Omental fat pad (tissue), 4 donors: ENCODE measurements around the gene CD3G. TPM values are rescaled to one million over a fixed set of nuclear protein-coding genes. Genes with fewer than 3 reads are reported as not detected.

ENCODE experiments used
- ATAC-seq: fragments of 150-250 bp; one replicate; pipeline ENCODE4 v1.9.1; 2016; ENCODE audit warnings: mild to moderate bottlenecking, moderate library complexity; ENCODE audit not compliant: low FRiP score
- DNase-seq: peaks from one replicate; pipeline ENCODE4 v3.0.0-alpha.2; 2019; ENCODE audit warnings: low spot score
- CTCF ChIP-seq, 3 donors: fragments of 450-650 bp; IDR thresholded peaks; one replicate each; pipeline ENCODE4 v1.5.1; 2016 to 2017; ENCODE audit warnings: antibody characterized with exemption in 3 of 3, mild to moderate bottlenecking in 3 of 3, moderate library complexity in 2 of 3
- total RNA-seq, 4 donors: library from RNA; depleted of rRNA; stranded (reverse); fragments of >200 nt; gene quantifications; one replicate each; pipeline ENCODE4 v1.1.0, GENCODE V29; 2016

CD3G gene
- total RNA-seq, 4 donors from 2014 or later: 1.0 to 2.1 (median 1.6) TPM

GRCh38 chr11:118313242-118313641 is 30.9 kb upstream of the CD3G start:
- ATAC-seq (no peak), DNase-seq (no peak)
- TF ChIP-seq CTCF (IDR thresholded peaks at IDR 0.05): no peak

- DNase-seq: no peak
- ATAC-seq: no peak
- no peak for TF ChIP-seq CTCF (IDR thresholded peaks at IDR 0.05)
Observed at GRCh38 chr11:118314988-118315411, 29.1 kb upstream of the CD3G start.

- no peak for ATAC-seq
- no peak for TF ChIP-seq CTCF (IDR thresholded peaks at IDR 0.05)
- DNase-seq: no peak
Observed at GRCh38 chr11:118318124-118318523, 26.0 kb upstream of the CD3G start.

- no peak for TF ChIP-seq CTCF (IDR thresholded peaks at IDR 0.05)
- DNase-seq (no peak), ATAC-seq (no peak)
Observed at GRCh38 chr11:118318581-118319336, 25.4 kb upstream of the CD3G start.

- no peak for TF ChIP-seq CTCF (IDR thresholded peaks at IDR 0.05)
- DNase-seq (no peak), ATAC-seq (no peak)
Observed at GRCh38 chr11:118319337-118319707, 24.8 kb upstream of the CD3G start.

GRCh38 chr11:118320515-118320914 is 23.6 kb upstream of the CD3G start:
- TF ChIP-seq CTCF (IDR thresholded peaks at IDR 0.05): no peak
- DNase-seq: no peak

GRCh38 chr11:118321386-118322082 is 22.6 kb upstream of the CD3G start:
- TF ChIP-seq CTCF (IDR thresholded peaks at IDR 0.05): no peak
- no peak for ATAC-seq

More at GRCh38 chr11:118320515-118320914, 23.6 kb upstream of the CD3G start:
- no peak for ATAC-seq

More at GRCh38 chr11:118321386-118322082, 22.6 kb upstream of the CD3G start:
- DNase-seq: no peak
